K562 (cell line): ENCODE results near the gene ZFPM1. TPM values are rescaled to one million over a fixed set of nuclear protein-coding genes. Genes with fewer than 3 reads are reported as not detected.

Experiments used
- ATAC-seq: fragments of 200-7000 bp; cut with Tn5 transposase; 3 replicates; pipeline ENCODE4 v1.9.1; 2020; ENCODE audit warnings: moderate library complexity
- BruUV-seq: library from RNA; stranded (reverse); fragments of 400-500 nt; replicated peaks from 2 replicates; lab custom pipeline; 2021; lab: Mats Ljungman, UMichigan
- CTCF ChIA-PET: fragments of 300-600 bp; formaldehyde crosslinking; extraction: SDS; loops from one replicate; lab custom pipeline; 2021; ENCODE audit warnings: low intra/inter-chr PET ratio; lab: Yijun Ruan, JAX
- POLR2A ChIA-PET: fragments of 300-600, 350-650 bp; sonication (Branson Sonifier 250); formaldehyde crosslinking; extraction: SDS; loops from one replicate; lab custom pipeline; 2021; ENCODE audit warnings: antibody characterized with exemption, inconsistent platforms; lab: Yijun Ruan, JAX
- DNase-seq, 4 experiments: peaks; one replicate each; pipeline versions ENCODE4 v3.0.0 to v3.0.0-alpha.2; 2011 to 2018; ENCODE audit warnings: low spot score in 3 of 4, mixed read lengths in 3 of 4; ENCODE audit errors: extremely low read depth in 1 of 4
- FAIRE-seq: peaks from 2 replicates; lab custom pipeline; 2011; peaks lifted over from hg19 to GRCh38; lab: Jason Lieb, UNC
- H2AFZ ChIP-seq: 2 replicates; pipeline ENCODE4 v1.6.0; 2011; ENCODE audit warnings: low read depth, low read length, control low read depth, inconsistent platforms
- H3K27ac ChIP-seq: fragments of 200-600 bp; 3 replicates; pipeline ENCODE4 v1.8.0; 2011; ENCODE audit warnings: low read depth, mild to moderate bottlenecking, control low read depth, inconsistent platforms, low read length, moderate library complexity, mixed read lengths; ENCODE audit errors: extremely low read depth
- H3K27me3 ChIP-seq, 2 experiments: fragments of 300-600 bp in 1 of 2; 2 replicates in 1 of 2; 3 replicates in 1 of 2; pipeline versions ENCODE4 v1.6.0 to v1.8.0; 2011; ENCODE audit warnings: inconsistent platforms in 2 of 2, low read length in 2 of 2, mild to moderate bottlenecking in 1 of 2, mixed read lengths in 1 of 2, moderate library complexity in 1 of 2; ENCODE audit not compliant: control insufficient read depth in 2 of 2, insufficient read depth in 2 of 2
- H3K36me3 ChIP-seq: fragments of 300-600 bp; 3 replicates; pipeline ENCODE4 v1.8.0; 2011; ENCODE audit warnings: mild to moderate bottlenecking, low read length, inconsistent platforms; ENCODE audit not compliant: control insufficient read depth, insufficient read depth
- H3K4me1 ChIP-seq, 2 experiments: fragments of 200-600 bp in 1 of 2; replicated peaks in 1 of 2; 2 replicates in 1 of 2; 3 replicates in 1 of 2; pipeline versions ENCODE4 v1.5.1 to v1.8.0; 2011; ENCODE audit warnings: inconsistent platforms in 2 of 2, low read length in 2 of 2, mild to moderate bottlenecking in 1 of 2, mixed read lengths in 1 of 2, moderate library complexity in 1 of 2; ENCODE audit not compliant: control insufficient read depth in 2 of 2, insufficient read depth in 2 of 2
- H3K4me2 ChIP-seq: 2 replicates; pipeline ENCODE4 v1.6.1; 2011; ENCODE audit warnings: low read length, control low read depth, inconsistent platforms, mixed read lengths; ENCODE audit not compliant: insufficient read depth
- H3K4me3 ChIP-seq: fragments of 200-600 bp; sonication (generic), shearing (Covaris generic); 2 replicates; pipeline ENCODE4 v1.5.1; 2016; ENCODE audit warnings: control low read depth, inconsistent platforms
- H3K79me2 ChIP-seq: fragments of 200-600 bp; 3 replicates; pipeline ENCODE4 v1.8.0; 2011; ENCODE audit warnings: low read length, inconsistent platforms; ENCODE audit not compliant: control insufficient read depth, insufficient read depth
- H3K9ac ChIP-seq, 2 experiments: 2 replicates each; pipeline versions ENCODE4 v1.6.0 to v1.6.1; 2011; ENCODE audit warnings: low read depth in 2 of 2, low read length in 2 of 2, control low read depth in 1 of 2, inconsistent platforms in 1 of 2, mild to moderate bottlenecking in 1 of 2, mixed read lengths in 1 of 2; ENCODE audit not compliant: insufficient read depth in 1 of 2
- H3K9me1 ChIP-seq: one replicate; pipeline ENCODE4 v1.6.0; 2011; ENCODE audit warnings: inconsistent platforms, mild to moderate bottlenecking, low read length, moderate library complexity; ENCODE audit not compliant: control insufficient read depth, insufficient read depth
- H3K9me3 ChIP-seq: replicated peaks from 2 replicates; pipeline ENCODE4 v1.5.1; 2011; ENCODE audit warnings: low read depth, low read length, inconsistent platforms; ENCODE audit not compliant: control insufficient read depth, insufficient read depth
- H4K20me1 ChIP-seq: replicated peaks from 2 replicates; pipeline ENCODE4 v1.6.1; 2011; ENCODE audit warnings: low read length, inconsistent platforms, mixed read lengths; ENCODE audit not compliant: control insufficient read depth, insufficient read depth
- BRD9 ChIP-seq: fragments of 450-650 bp; IDR thresholded peaks from 2 replicates; pipeline ENCODE4 v1.6.1; 2018; ENCODE audit warnings: low read depth; ENCODE audit not compliant: partially characterized antibody
- CSDE1 ChIP-seq, 2 experiments: fragments of 450-650 bp; IDR thresholded peaks; 2 replicates each; pipeline ENCODE4 v1.6.1; 2016; ENCODE audit warnings: mild to moderate bottlenecking in 1 of 2
- ELF2 ChIP-seq: fragments of 250-450 bp; sonication (Bioruptor Pico); IDR thresholded peaks from 2 replicates; pipeline ENCODE4 v1.5.0; 2021; ENCODE audit warnings: mild to moderate bottlenecking
- RBM14 ChIP-seq: fragments of 200-400 bp; formaldehyde crosslinking; IDR thresholded peaks from 2 replicates; pipeline ENCODE4 v1.6.1; 2018; ENCODE audit warnings: low read depth, mild to moderate bottlenecking, low read length, moderate library complexity, borderline replicate concordance; ENCODE audit not compliant: insufficient read depth
- RCOR1 ChIP-seq, 2 experiments: IDR thresholded peaks; 2 replicates each; pipeline ENCODE4 v1.6.1; 2012; ENCODE audit warnings: low read depth in 2 of 2, low read length in 2 of 2, borderline replicate concordance in 1 of 2, improper control_type of control experiment in 1 of 2
- TRIM25 ChIP-seq: fragments of 450-650 bp; IDR thresholded peaks from 2 replicates; pipeline ENCODE4 v1.7.0; 2016; ENCODE audit warnings: borderline replicate concordance
- ZBTB40 ChIP-seq, 2 experiments: fragments of 450-650 bp in 1 of 2; sonication (generic) in 1 of 2; formaldehyde crosslinking in 1 of 2; IDR thresholded peaks; 2 replicates each; pipeline versions ENCODE4 v1.7.1 to v1.9.0; 2016 to 2022; ENCODE audit warnings: inconsistent platforms in 1 of 2, mild to moderate bottlenecking in 1 of 2, missing genetic modification reagents in 1 of 2
- WGBS: fragments of 100-300 bp; shearing (Covaris generic); methylation state at CpG from one replicate; pipeline ENCODE4 v1.1.6; 2016; ENCODE audit warnings: low coverage, mixed read lengths; ENCODE audit not compliant: insufficient coverage; ENCODE audit errors: missing lambda C conversion rate; 5-methylcytosine and 5-hydroxymethylcytosine counted together
- in situ Hi-C: fragments of 300-500 bp; cut with MboI; formaldehyde crosslinking; loops from 4 replicates; pipeline ENCODE4 v1.15.0; 2018; ENCODE audit warnings: inconsistent platforms, mixed read lengths
- intact Hi-C: fragments of 100-400 bp; cut with micrococcal nuclease; formaldehyde crosslinking; loops from 2 replicates; pipeline ENCODE4 v1.14.2; 2022
- polyA plus RNA-seq, 8 experiments: library from polyadenylated mRNA; depleted of rRNA in 4 of 8; stranded (reverse) in 5 of 8; unstranded in 3 of 8; fragments of >200 nt; fragmentation: Nextera tagmentation in 2 of 8; fragmentation: Illumina TruSeq in 1 of 8; extraction: Ambion mirVana in 2 of 8; extraction: Trizol in 1 of 8; gene quantifications; 2 replicates each; pipeline versions ENCODE4 v1.2.1 to v1.2.3, GENCODE V29; 2011 to 2014; ENCODE audit warnings: inconsistent platforms in 1 of 8, missing spikeins in 1 of 8
- total RNA-seq, 7 experiments: library from RNA; depleted of rRNA in 6 of 7; stranded (reverse); fragments of >200 nt in 6 of 7; fragmentation: Illumina TruSeq in 2 of 7; extraction: Trizol in 2 of 7; gene quantifications; 2 replicates each; pipeline versions ENCODE4 v1.2.1 to v1.2.3, GENCODE V29; 2011 to 2021; ENCODE audit warnings: low replicate concordance in 1 of 7

ZFPM1 gene
- total and polyA plus RNA-seq, 9 of the 15 experiments (the other 6 are each of a cell fraction or from before 2014, with no cell fraction given): 0.03 to 35.9 (median 1.4) TPM

GRCh38 chr16:88526008-88526905 is 73.2 kb downstream of the ZFPM1 start:
- Histone ChIP-seq H3K9me3 (no peaks in the 10 kb centered on the region), H3K79me2 (peaks cover 5% of the 10 kb centered on the region; the same call in 1 of the 3 replicates), H3K9ac (peak overlapping the region in 1 of 2 experiments; percentile 86; a peak in 2 of 4 replicates), H3K27me3 (no peaks in the 10 kb centered on the region), H3K4me1 (peaks cover 46 to 97% of the 10 kb centered on the region in 2 experiments), H3K4me3 (no peak overlapping the region), H3K27ac (peak overlapping the region; percentile 21; the same call in 2 of the 3 replicates), H3K36me3 (peaks cover 64% of the 10 kb centered on the region; the same call in 2 of the 3 replicates), H3K9me1 (peaks cover 3% of the 10 kb centered on the region), H2AFZ (no peak overlapping the region; the same call in 1 of the 2 replicates), H3K4me2 (peak overlapping the region; percentile 41), H4K20me1 (peaks cover 9% of the 10 kb centered on the region)
- POLR2A ChIA-PET: interaction anchor here (1.0 to 2.0 kb wide), 3 partner anchors 10 to 267 kb away, joined by 3 to 8 read pairs (median 7); no protein-coding TSS in a partner anchor
- 37% methylated on average over 27 of the region's 29 CpGs for WGBS
- intact Hi-C loops: loop anchor here (2.0 to 5.0 kb wide), 2 partner anchors 35 to 36 kb away; no protein-coding TSS in a partner anchor
- DNase-seq: peak; percentile 60 to 81 (median 76)
- ATAC-seq: peak; percentile 51
- BruUV-seq: no TSS peak
- CTCF ChIA-PET: interaction anchor here (0.6 to 6.2 kb wide), 3 partner anchors 83 to 263 kb away, joined by 3 to 108 read pairs (median 3); no protein-coding TSS in a partner anchor
- FAIRE-seq: peak; percentile 88
- in situ Hi-C loops: loop anchor here (10.0 kb wide), 1 partner anchor 81 kb away; no protein-coding TSS in a partner anchor
- TF ChIP-seq RCOR1 (IDR thresholded peaks at IDR 0.05; ENCODE audit: borderline replicate concordance in 1 of 2, low read depth in 2 of 2, low read length in 2 of 2) (peak in 1 of 2 experiments; percentile 73; a peak in 2 of 4 replicates), ZBTB40 (IDR thresholded peaks at IDR 0.05) (no peak), ZBTB40 (CRISPR knock-in tag; IDR thresholded peaks at IDR 0.05) (no peak), RBM14 (no peak), BRD9 (no peak), CSDE1 (IDR thresholded peaks at IDR 0.05) (no peak), ELF2 (CRISPR knock-in tag) (no peak), TRIM25 (no peak)
